ENCODE measurements around the gene CABCOCO1.

GRCh38 chr10:61812920-61813319 lies 150.2 kb downstream of the CABCOCO1 start:
- TF ChIP-seq CTCF (IDR thresholded peaks at IDR 0.05) = no peak
- no peak for TF ChIP-seq POLR2A (IDR thresholded peaks at IDR 0.05)

All from thyroid gland (tissue), 4 donors.